ENCODE results near the gene IMPACT. TPM values are rescaled to one million over a fixed set of nuclear protein-coding genes. Genes with fewer than 3 reads are reported as not detected.

IMPACT gene
- total and polyA plus RNA-seq, 5 donors from 2014 or later: 11.8 to 19.3 (median 14.7) TPM

- Histone ChIP-seq H3K9me3 (ENCODE audit: control insufficient read depth in 2 of 2, low read length in 2 of 2) (no peaks in the 10 kb centered on the region), H3K4me1 (ENCODE audit: control insufficient read depth, insufficient read depth, low read length, poor library complexity, severe bottlenecking) (peaks cover 11% of the 10 kb centered on the region), H3K4me3 (ENCODE audit: low read depth, low read length) (no peak overlapping the region), H3K27me3 (ENCODE audit: control insufficient read depth, insufficient read depth, low read length) (peaks cover 11% of the 10 kb centered on the region), H3K36me3 (ENCODE audit: control insufficient read depth, insufficient read depth, low read length) (no peaks in the 10 kb centered on the region), H3K27ac (ENCODE audit: insufficient read depth, low read length, poor library complexity, severe bottlenecking) (no peak overlapping the region)
- H3K27ac Mint-ChIP-seq: no peak overlapping the region
- no peak for DNase-seq
- H3K36me3 Mint-ChIP-seq: no peaks in the 10 kb centered on the region
- ATAC-seq (ENCODE audit: low read depth in 2 of 2): no peak
- H3K4me1 Mint-ChIP-seq: peaks cover 9 to 21% (median 13%) of the 10 kb centered on the region in 4 donors
- H3K4me3 Mint-ChIP-seq: peak overlapping the region in 2 of 4 donors; percentile 8 to 77
- H3K27me3 Mint-ChIP-seq: peaks cover 56% of the 10 kb centered on the region
- no peaks in the 10 kb centered on the region for H3K9me3 Mint-ChIP-seq
Observed at GRCh38 chr18:24396082-24396633, 30.3 kb upstream of the IMPACT start.

GRCh38 chr18:24397131-24397693, 29.3 kb upstream of the IMPACT start:
- peak in 1 of 3 donors; percentile 33 for DNase-seq
- H3K4me3 Mint-ChIP-seq: peak overlapping the region; percentile 77 to 88 (median 83)

DNA sequence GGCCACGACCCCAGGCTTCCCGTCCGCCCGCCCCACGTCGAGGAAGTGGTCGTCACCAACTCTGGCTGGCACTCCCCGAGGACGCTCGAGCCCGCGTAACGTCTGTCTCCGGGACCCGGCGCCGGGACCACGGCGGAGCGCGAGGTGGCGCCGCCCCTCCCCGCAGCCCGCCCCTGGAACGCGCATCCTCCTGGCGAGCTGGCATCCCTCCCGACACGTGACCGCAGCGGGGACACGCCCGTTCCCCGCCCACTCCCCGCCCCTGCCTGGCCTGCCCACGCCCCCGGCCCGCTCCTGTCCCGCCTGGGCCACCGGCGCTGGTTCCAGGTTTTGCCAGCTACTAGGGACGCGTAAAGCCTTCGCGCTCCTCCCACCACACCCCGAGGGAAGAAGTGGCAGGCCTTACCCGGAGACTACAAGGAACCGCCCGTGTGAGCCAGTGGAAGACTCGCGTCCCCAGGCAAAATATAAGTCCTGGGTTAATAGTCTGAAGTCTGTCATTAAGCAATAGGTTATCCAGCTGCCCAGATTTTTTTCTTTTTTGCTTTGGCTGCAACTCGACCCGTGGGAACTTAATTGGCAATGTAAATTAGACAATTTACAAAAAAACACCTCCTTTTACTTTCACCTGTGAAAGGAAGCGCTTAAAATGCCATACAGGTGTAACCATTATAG, 28.6 kb upstream of the IMPACT start, which contains the start of gene OSBPL1A:
Gene OSBPL1A, minus strand, starts transcription at position 131 of the 675 bp plus-strand sequence. CDS start 20,291 bp downstream, outside the sequence.
- Histone ChIP-seq H3K27ac (ENCODE audit: insufficient read depth, low read length, poor library complexity, severe bottlenecking) (no peak within 1 kb of the TSS), H3K4me3 (ENCODE audit: low read depth, low read length) (peak within 1 kb of the TSS; percentile 84), H3K4me1 (ENCODE audit: control insufficient read depth, insufficient read depth, low read length, poor library complexity, severe bottlenecking) (peaks cover 11% of the 10 kb centered on the region), H3K27me3 (ENCODE audit: control insufficient read depth, insufficient read depth, low read length) (peaks cover 11% of the 10 kb centered on the region), H3K9me3 (ENCODE audit: control insufficient read depth in 2 of 2, low read length in 2 of 2) (no peaks in the 10 kb centered on the region), H3K36me3 (ENCODE audit: control insufficient read depth, insufficient read depth, low read length) (no peaks in the 10 kb centered on the region)
- Mint-ChIP-seq H3K4me3 (peak within 1 kb of the TSS; percentile 77 to 91 (median 85)), H3K9me3 (peaks cover 0 to 2% (median 0%) of the 10 kb centered on the region in 7 donors), H3K36me3 (no peaks in the 10 kb centered on the region), H3K27me3 (peaks cover 55% of the 10 kb centered on the region), H3K27ac (peak within 1 kb of the TSS in 1 of 3 donors; percentile 35), H3K4me1 (peaks cover 9 to 21% (median 13%) of the 10 kb centered on the region in 4 donors)
- peak; percentile 42 to 74 (median 67) for DNase-seq
- ATAC-seq (ENCODE audit: low read depth in 2 of 2): peak; percentile 80 to 84

More at GRCh38 chr18:24397131-24397693, 29.3 kb upstream of the IMPACT start:
- no peak overlapping the region for H3K27ac ChIP-seq (ENCODE audit: insufficient read depth, low read length, poor library complexity, severe bottlenecking)
- peaks cover 57% of the 10 kb centered on the region for H3K27me3 Mint-ChIP-seq
- peaks cover 9 to 21% (median 13%) of the 10 kb centered on the region in 4 donors for H3K4me1 Mint-ChIP-seq
- H3K27ac Mint-ChIP-seq: no peak overlapping the region
- H3K4me3 ChIP-seq (ENCODE audit: low read depth, low read length): peak overlapping the region; percentile 84
- H3K9me3 ChIP-seq (ENCODE audit: control insufficient read depth in 2 of 2, low read length in 2 of 2): no peaks in the 10 kb centered on the region
- no peaks in the 10 kb centered on the region for H3K36me3 ChIP-seq (ENCODE audit: control insufficient read depth, insufficient read depth, low read length)
- H3K27me3 ChIP-seq (ENCODE audit: control insufficient read depth, insufficient read depth, low read length): peaks cover 11% of the 10 kb centered on the region
- no peaks in the 10 kb centered on the region for H3K9me3 Mint-ChIP-seq
- H3K4me1 ChIP-seq (ENCODE audit: control insufficient read depth, insufficient read depth, low read length, poor library complexity, severe bottlenecking): peaks cover 11% of the 10 kb centered on the region
- H3K36me3 Mint-ChIP-seq: no peaks in the 10 kb centered on the region
- ATAC-seq (ENCODE audit: low read depth in 2 of 2): peak; percentile 15 to 19

DNA sequence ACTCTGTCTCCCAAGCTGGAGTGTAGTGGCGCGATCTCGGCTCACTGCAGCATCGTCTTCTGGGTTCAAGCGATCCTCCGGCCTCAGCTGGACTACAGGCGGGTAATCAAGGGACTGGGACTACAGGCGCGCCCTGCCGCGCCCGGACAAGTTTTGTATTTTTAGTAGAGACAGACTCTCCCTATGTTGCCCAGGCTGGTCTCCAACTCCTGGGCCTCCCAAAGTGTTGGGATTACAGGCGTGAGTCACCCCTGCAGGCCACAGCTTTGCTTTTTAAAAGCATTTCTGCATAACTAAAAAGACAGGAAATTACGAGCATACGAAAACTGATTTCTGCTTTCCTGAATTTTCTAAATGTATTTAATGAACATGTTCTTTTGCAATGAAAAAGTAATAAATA, 27.9 kb upstream of the IMPACT start:
- Histone ChIP-seq H3K9me3 (ENCODE audit: control insufficient read depth in 2 of 2, low read length in 2 of 2) (no peaks in the 10 kb centered on the region), H3K4me3 (ENCODE audit: low read depth, low read length) (peak overlapping the region; percentile 66), H3K4me1 (ENCODE audit: control insufficient read depth, insufficient read depth, low read length, poor library complexity, severe bottlenecking) (peaks cover 11% of the 10 kb centered on the region), H3K27ac (ENCODE audit: insufficient read depth, low read length, poor library complexity, severe bottlenecking) (no peak overlapping the region), H3K36me3 (ENCODE audit: control insufficient read depth, insufficient read depth, low read length) (no peaks in the 10 kb centered on the region), H3K27me3 (ENCODE audit: control insufficient read depth, insufficient read depth, low read length) (peaks cover 11% of the 10 kb centered on the region)
- Mint-ChIP-seq H3K36me3 (no peaks in the 10 kb centered on the region), H3K4me1 (peaks cover 9 to 21% (median 13%) of the 10 kb centered on the region in 4 donors), H3K4me3 (peak overlapping the region in 3 of 4 donors; percentile 77 to 88 (median 81)), H3K9me3 (peaks cover 0 to 2% (median 0%) of the 10 kb centered on the region in 7 donors), H3K27me3 (peaks cover 53% of the 10 kb centered on the region), H3K27ac (no peak overlapping the region)
- DNase-seq: no peak
- no peak for ATAC-seq (ENCODE audit: low read depth in 2 of 2)

DNA sequence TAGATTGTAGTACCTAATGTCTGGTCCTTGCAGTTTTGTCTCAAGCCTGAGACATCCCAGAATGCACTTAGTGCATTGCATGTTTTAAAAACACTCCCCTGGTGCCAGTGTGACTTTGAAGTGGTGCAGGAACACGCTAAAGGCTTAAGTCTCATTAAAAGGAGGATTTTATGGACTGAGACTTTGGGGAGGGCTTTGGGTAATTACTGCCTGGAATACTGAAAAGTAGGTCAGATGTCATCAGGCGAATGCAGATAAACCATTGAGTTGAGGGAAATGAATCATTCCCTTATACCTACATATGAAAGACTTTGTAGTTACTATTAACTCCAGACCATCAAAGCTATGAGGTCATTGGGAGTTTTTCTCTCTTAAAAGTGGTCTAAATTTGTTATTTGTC, 25.9 kb upstream of the IMPACT start:
- Mint-ChIP-seq H3K9me3 (peaks cover 0 to 4% (median 0%) of the 10 kb centered on the region in 7 donors), H3K27me3 (peaks cover 51% of the 10 kb centered on the region), H3K27ac (no peak overlapping the region), H3K4me1 (peaks cover 5 to 13% (median 9%) of the 10 kb centered on the region in 4 donors), H3K36me3 (no peaks in the 10 kb centered on the region), H3K4me3 (no peak overlapping the region)
- Histone ChIP-seq H3K27ac (ENCODE audit: insufficient read depth, low read length, poor library complexity, severe bottlenecking) (no peak overlapping the region), H3K27me3 (ENCODE audit: control insufficient read depth, insufficient read depth, low read length) (peaks cover 15% of the 10 kb centered on the region), H3K36me3 (ENCODE audit: control insufficient read depth, insufficient read depth, low read length) (no peaks in the 10 kb centered on the region), H3K4me3 (ENCODE audit: low read depth, low read length) (no peak overlapping the region), H3K9me3 (ENCODE audit: control insufficient read depth in 2 of 2, low read length in 2 of 2) (no peaks in the 10 kb centered on the region), H3K4me1 (ENCODE audit: control insufficient read depth, insufficient read depth, low read length, poor library complexity, severe bottlenecking) (peaks cover 11% of the 10 kb centered on the region)
- DNase-seq: no peak
- ATAC-seq (ENCODE audit: low read depth in 2 of 2): no peak

- Histone ChIP-seq H3K27me3 (ENCODE audit: control insufficient read depth, insufficient read depth, low read length) (peaks cover 16% of the 10 kb centered on the region), H3K36me3 (ENCODE audit: control insufficient read depth, insufficient read depth, low read length) (no peaks in the 10 kb centered on the region), H3K27ac (ENCODE audit: insufficient read depth, low read length, poor library complexity, severe bottlenecking) (no peak overlapping the region), H3K4me1 (ENCODE audit: control insufficient read depth, insufficient read depth, low read length, poor library complexity, severe bottlenecking) (peaks cover 4% of the 10 kb centered on the region), H3K4me3 (ENCODE audit: low read depth, low read length) (no peak overlapping the region), H3K9me3 (ENCODE audit: control insufficient read depth in 2 of 2, low read length in 2 of 2) (no peaks in the 10 kb centered on the region)
- Mint-ChIP-seq H3K4me3 (no peak overlapping the region), H3K4me1 (peaks cover 0 to 7% (median 4%) of the 10 kb centered on the region in 4 donors), H3K27me3 (peaks cover 54% of the 10 kb centered on the region), H3K36me3 (no peaks in the 10 kb centered on the region), H3K27ac (peak overlapping the region in 1 of 3 donors; percentile 14), H3K9me3 (peaks cover 0 to 6% (median 2%) of the 10 kb centered on the region in 7 donors)
- DNase-seq (no peak), ATAC-seq (ENCODE audit: low read depth in 2 of 2) (no peak)
Observed at GRCh38 chr18:24402209-24402785, 24.2 kb upstream of the IMPACT start.

DNA sequence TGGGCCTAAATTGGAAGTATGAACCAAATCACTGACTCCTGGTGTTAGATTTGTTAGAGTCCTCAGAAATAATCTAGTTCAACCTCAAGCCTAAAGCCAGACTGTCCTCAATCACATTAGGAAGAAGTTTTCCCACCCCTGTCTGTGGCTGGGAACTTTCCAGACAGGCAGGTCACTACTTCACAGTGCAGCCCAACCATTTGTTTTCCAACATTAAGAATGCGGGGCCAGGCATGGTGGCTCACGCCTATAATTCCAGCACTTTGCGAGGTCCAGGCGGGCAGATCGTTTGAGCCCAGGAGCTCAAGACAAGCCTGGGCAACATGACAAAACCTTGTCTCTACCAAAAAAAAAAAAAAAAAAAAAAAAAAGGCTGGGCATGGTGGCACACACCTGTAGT, 23.4 kb upstream of the IMPACT start:
- peaks cover 0 to 6% (median 2%) of the 10 kb centered on the region in 7 donors for H3K9me3 Mint-ChIP-seq
- peaks cover 0 to 4% (median 2%) of the 10 kb centered on the region in 4 donors for H3K4me1 Mint-ChIP-seq
- no peak overlapping the region for H3K27ac Mint-ChIP-seq
- peaks cover under 1% of the 10 kb centered on the region for H3K4me1 ChIP-seq (ENCODE audit: control insufficient read depth, insufficient read depth, low read length, poor library complexity, severe bottlenecking)
- no peak overlapping the region for H3K4me3 Mint-ChIP-seq
- ATAC-seq (ENCODE audit: low read depth in 2 of 2) (no peak), DNase-seq (no peak)
- no peaks in the 10 kb centered on the region for H3K36me3 Mint-ChIP-seq
- peaks cover 60% of the 10 kb centered on the region for H3K27me3 Mint-ChIP-seq
- no peaks in the 10 kb centered on the region for H3K9me3 ChIP-seq (ENCODE audit: control insufficient read depth in 2 of 2, low read length in 2 of 2)
- peaks cover 16% of the 10 kb centered on the region for H3K27me3 ChIP-seq (ENCODE audit: control insufficient read depth, insufficient read depth, low read length)
- no peak overlapping the region for H3K27ac ChIP-seq (ENCODE audit: insufficient read depth, low read length, poor library complexity, severe bottlenecking)
- no peaks in the 10 kb centered on the region for H3K36me3 ChIP-seq (ENCODE audit: control insufficient read depth, insufficient read depth, low read length)
- no peak overlapping the region for H3K4me3 ChIP-seq (ENCODE audit: low read depth, low read length)
